HG02884 (cell line): ENCODE data around the gene SLX9.

Source experiments
- ATAC-seq: cut with Tn5 transposase; IDR thresholded peaks from one replicate; pipeline ENCODE4 v1.9.1; 2021; ENCODE audit warnings: mild to moderate bottlenecking, moderate library complexity; ENCODE audit not compliant: unreplicated experiment

SLX9 gene

DNA sequence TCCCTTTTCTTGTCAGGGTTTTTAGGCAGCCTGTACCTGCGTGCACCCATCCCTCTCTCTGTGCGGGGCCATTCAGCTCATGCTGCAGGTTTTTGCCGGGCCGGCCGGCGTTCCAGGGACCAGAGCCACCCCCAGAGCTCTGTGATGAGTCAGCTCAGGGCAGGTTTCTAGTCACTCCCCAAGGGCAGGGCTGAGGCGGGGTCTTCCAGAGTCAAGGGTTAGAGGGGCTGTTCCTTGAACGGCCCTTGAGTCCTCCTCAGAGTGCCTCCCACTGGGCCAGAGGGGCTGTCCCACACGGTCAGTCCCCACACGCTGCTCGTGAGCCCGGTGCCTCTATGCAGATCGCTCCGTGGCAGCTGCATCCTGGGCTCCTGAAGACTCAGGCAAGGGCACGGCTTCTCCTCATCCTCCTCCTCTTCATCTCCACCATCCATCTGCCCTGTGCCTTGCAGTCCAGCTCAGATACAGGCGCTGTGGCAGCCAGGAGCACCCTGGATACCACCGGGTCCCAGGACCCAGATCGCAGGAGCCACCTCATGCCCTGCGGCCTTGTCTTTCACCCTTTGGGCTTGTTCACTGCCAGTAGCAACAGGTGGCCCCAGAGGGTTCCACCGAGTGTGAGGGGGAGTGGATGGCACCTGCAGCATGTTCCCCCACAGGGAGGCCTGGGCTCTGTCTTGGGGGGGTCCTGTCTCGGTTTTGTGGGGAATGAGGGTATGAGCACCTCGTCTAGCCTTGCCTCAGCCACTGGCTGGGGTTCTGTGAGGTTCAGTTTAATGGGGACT, 17.4 kb downstream of the SLX9 start:
- no peak for ATAC-seq

DNA sequence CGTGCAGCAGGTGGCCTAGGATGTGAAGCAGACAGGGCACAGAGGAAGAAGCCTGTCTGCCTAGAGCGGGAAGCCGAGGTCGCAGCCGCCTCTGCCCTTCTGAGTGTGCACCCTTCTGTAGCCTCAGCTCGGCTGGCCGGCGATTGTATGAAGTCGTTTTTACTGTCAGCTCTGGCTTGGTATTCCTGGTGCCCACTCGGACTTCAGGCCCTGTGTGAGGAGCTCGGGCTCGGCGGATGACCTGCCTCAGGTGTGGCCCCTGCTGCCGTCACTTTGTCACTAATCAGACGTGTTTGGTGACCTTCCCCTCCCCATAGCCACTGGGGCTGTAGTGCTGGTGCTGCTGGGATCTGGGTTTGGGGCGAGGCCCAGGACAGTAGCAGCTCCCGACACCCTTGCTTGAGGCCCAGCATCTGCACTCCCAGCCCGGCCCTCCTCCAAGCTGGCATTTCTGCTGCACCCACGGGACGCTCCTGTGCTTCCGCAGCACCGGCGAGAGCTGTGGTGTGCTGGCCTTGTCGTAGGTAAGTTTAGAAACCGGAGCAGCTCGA, 18.1 kb downstream of the SLX9 start:
- no peak for ATAC-seq

DNA sequence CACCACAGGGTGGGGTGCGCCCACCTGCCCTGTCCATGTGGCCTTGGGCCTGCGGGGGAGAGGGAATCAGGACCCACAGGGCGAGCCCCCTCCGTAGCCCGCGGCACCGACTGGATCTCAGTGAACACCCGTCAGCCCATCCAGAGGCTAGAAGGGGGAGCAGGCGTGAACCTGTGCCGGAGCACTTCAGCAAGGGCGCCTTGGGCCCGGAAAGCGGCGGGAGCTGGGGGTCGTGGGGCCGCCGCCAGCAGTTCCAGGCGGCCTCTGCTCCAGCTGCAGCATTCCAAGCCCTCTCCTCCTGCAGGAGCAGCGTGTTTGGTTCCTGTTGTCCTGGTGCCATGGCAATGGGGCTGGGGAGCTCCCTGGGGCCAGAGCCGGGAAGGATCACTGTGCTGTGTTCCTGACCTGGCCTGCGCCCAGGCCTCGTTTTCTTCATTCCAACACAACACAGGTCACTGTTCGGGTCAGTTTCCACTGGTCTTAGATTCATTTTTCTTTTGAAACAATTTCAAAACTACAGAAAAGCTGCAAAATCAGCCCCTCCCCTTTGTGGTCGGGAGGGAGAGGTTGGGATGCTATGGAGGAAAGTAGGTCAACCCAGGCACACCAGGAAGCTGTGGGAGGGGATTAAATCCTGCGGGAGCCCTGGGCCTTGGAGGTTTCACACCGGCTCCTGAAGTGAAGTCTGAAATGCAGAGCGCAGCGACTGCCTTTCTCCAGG, 18.8 kb downstream of the SLX9 start:
- ATAC-seq, result no peak

GRCh38 chr21:44959376-44960091, 19.7 kb downstream of the SLX9 start:
- ATAC-seq, result no peak

- ATAC-seq, result no peak
Measured at GRCh38 chr21:44960141-44961092, 20.6 kb downstream of the SLX9 start.

- no peak for ATAC-seq
Measured at GRCh38 chr21:44962403-44962966, 22.7 kb downstream of the SLX9 start.

DNA sequence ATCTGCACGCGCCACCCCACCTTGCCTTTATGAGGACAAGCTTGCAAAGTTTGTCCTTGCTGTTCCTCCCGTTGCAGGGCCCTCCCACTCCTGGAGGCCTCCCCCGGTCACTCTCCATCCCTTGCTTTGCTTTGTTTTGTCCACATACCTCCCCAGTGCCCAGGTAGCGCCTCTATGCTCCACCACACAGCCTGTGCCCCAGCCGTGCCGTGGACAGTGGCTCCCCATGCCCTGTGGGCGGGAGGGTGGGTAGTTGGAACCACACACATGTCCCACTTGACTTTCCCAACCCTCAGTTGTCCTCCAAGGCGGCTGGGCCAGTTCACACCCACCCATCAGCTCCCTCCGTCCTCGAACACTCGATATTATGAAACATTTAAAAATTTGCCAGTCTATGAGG, 24.6 kb downstream of the SLX9 start:
- ATAC-seq, result no peak

DNA sequence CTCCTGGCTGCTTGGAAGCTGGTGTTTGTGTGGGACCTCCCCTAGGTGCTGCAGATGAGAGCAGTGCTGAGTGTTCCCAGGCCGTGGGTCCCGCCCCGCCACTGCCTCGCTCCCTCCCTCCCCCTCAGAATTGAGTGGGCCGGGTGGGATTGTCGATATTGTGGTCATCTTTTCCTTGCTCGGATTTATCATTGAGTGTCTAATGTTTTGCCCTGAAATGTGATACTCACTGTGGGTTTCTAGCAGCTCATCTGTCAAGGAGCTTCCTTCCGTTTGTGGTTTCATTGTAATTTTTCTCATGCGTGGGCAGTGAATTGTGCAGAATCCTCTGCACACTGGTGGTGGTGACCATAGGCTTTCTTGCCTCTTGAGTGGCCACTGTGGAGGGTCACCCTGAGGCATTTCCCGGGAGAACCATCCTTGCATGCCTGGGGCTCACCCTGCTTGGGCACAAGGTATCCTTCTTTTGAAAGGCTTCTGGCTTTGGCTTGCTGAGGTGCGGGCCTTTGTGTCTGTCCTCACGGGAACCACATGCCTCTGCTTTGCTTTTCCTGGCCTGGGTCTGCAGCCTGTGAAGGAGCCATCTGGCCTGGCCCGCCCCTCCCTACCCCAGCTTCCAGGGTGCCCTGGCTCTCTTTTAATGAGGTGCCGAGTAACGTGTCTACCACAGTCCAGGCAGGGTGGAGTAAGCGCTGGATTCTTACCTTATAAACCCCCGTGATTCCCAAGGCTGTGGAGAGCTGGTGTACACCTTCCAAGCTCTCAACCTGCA, 25.6 kb downstream of the SLX9 start:
- ATAC-seq, result no peak

DNA sequence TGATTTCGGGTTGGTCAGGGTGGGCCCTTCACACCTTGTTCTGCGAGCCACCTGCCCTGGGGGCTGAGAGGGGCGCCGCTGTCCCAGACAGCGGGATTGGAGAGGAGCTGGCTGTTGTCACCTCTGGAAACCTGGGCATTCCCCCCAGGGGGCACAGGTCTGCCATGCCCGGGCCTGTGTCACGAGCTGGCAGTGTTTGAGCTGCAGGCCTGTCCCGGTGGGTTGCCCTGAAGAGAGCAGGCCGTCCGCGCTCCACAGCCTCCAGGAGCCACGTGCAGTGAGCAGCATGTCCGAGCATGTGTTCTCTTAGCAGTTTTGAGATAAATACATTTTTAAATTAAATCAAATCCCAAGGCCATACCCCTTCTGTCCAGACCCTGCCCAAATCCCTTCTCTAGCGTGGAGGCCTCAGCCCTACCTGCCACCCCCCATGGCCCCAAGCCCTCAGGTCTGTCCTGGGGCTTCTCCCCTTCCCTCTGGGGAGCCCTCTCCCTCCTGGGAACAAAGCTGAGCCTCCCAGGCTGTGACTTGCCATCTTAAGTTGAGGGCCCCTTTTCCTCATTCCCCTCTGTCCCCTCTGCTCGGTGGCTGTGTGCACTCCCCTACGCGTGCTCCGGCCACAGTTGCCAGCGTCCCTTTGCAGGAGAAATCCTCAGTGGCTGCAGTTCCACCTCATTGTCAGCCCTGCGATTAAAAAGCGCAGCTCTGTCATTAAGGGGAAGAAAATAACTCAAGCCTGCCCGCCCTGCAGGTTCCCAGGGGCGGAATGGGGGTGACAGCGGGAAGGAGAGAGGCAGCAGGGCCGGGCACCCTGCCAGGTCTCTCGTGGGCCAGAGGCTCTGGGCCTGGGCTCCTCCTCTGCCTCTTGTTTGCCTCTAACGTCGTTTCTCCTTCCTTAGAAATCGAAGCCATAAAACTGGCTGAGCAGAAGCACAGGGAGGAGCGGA, 26.6 kb downstream of the SLX9 start:
- no peak for ATAC-seq

DNA sequence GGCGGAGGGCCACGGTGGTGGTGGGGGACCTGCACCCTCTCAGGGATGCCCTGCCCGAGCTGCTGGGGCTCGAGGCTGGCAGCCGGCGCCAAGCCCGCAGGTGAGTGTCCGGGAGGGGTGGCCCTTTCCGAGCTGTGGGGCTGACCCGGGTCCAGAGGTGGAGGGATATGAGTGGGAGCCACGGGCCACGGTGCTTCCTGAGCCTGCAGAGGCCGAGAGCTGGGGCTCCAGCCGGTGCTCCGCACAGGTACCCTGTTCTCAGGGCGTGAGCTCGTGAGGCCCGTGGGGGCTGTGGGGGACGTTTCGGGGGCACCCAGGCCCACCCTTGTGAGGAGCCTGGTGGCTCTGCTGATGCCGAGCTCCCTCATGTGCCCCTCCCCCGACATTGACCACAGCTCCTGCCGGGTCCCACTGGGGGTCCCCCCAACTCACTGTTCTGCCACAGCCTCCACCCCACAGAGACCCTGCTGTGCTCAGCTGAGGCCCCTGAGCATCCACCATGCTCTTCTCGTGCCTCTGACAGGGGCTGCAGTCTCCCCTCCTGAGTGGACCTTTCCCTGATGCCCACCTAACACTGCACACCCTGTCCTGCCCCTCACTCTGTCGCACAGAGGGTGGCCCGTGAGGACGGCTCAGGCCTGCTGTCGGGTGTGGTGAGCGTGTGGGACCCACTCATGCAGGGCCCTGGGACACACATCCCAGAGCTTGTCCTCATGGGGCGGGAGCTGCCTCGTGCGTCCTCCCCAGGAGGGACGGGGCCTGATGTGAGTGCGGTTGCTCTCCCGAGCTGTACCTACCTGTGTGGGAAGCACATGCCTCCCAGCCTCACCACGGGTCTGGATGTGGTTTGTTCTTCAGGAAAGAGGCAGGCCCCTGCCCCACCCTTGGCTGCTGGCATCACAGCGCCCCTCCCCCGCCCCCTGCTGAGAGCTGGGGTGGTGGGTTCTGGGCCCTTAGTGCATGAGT, 27.5 kb downstream of the SLX9 start:
- no peak for ATAC-seq

- no peak for ATAC-seq
Measured at GRCh38 chr21:44969066-44969670, 29.3 kb downstream of the SLX9 start.

- ATAC-seq, result no peak
Measured at GRCh38 chr21:44969931-44970755, 30.3 kb downstream of the SLX9 start.

GRCh38 chr21:44970766-44971671, 31.2 kb downstream of the SLX9 start:
- no peak for ATAC-seq

DNA sequence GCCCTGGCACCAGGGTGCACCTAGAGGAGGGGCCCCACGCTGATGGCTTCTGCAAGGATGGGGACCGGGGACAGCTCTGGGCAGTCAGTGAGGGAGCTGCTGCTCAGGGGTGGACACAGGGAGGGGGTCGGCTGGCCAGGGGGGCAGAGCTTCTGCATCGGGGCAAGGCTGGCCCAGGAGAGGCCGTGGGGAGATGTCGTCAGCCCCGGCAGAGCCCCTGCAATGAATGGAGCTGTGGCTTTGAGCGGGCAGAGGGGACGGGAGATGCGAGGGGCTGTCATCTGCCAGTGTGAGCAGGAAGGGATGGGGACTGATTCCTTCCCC, 31.8 kb downstream of the SLX9 start:
- no peak for ATAC-seq

DNA sequence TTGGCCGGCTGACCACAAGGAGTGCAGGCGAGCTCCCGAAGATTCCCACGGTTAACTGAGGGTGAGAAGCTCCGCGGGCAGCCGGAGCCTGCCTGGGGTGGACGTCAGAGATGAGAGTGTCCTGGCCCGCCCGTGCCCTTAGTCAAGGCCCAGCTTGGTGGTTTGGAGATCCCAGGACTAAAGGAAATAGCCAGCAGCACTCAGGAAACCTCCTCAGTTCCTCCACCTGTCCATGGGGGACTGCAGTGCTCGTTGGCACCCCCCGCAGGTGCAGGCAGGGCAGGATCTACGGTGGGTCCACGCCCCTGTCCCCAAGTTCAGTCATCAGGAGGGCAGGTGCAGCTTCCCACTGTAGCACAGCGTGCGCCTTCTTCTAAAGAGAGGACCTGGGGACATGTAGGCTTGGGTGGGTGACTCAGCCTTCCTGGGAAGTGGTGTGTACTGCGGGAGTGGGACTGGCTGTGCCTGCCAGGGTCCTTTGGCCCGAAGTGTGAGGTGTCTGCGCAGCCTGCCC, 32.5 kb downstream of the SLX9 start:
- ATAC-seq, result no peak
